GM18868 (cell line): ENCODE results near the gene PILRA.
"Not testable (repeated sequence)": the region's sequence is repeated elsewhere in the genome, so short reads cannot be mapped to it uniquely, and the experiment has no call there.

Experiments used
- ATAC-seq: cut with Tn5 transposase; IDR thresholded peaks from one replicate; pipeline ENCODE4 v1.9.1; 2021; ENCODE audit warnings: mild to moderate bottlenecking, moderate library complexity; ENCODE audit not compliant: unreplicated experiment

The PILRA gene

DNA sequence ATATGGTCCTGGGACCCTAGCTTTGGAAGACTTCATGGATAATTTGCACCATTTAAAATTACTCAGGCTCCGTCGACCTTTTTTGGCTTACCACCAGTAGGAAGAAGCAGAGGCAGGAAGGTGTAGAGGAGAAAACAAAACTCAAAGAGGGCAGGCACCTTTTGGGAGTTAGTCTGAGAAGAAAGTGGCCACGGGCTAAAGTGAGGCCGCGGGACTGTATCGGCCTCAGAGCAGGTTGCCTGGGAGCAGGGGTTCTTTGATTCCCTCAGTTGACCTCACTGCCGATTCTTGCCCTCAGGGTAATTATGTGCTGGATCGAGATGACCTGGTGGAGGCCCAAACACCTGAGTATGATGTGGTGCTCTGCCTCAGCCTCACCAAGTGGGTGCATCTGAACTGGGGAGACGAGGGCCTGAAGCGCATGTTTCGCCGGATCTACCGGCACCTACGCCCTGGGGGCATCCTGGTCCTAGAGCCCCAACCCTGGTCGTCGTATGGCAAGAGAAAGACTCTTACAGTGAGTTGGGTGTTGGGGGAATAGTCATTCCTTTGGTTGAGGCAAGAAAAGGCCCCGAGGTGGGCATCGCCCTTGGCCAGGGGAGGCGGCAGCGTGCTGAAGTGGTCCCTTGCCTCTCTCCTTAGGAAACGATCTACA, 59.5 kb downstream of the PILRA start:
- ATAC-seq: no peak

GRCh38 chr7:100433276-100433591, 59.9 kb downstream of the PILRA start:
- no peak for ATAC-seq

DNA sequence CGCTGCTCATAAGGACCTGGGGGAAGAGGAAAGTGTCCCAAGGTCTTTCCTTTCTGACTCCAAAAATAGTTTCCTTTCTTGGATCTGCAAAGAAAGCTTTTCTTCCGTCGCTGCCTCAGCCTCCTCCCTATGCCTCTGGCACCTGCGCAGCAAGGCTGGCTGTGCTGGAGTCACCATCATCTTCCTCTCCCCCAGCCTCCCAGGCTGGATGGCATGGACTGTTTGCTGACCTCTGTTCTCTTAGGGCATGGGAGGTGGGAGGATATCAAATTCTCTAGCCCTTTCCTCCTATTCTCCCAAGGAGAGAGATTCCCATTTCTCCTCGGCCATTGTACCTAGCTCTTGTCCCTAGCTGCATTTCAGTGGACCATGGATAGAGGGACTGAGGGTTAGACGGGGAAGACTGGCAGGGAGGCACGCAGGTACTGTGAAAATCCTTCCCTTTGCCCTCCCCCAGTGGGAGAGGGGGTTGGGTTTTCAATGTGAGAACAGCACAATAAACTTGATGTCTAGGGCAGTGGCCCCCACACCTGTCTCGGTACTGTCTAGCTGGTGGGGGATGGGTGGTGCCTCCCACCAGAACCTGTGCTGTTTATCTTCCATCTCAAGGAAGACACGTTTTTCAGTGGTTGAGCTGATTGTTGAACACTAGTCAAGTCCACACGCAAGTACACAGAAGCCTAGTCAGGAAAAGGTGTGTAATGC, 60.5 kb downstream of the PILRA start:
- no peak for ATAC-seq

GRCh38 chr7:100434297-100435144, 61.2 kb downstream of the PILRA start:
- no peak for ATAC-seq

- ATAC-seq: peak; percentile 18
Measured at GRCh38 chr7:100435401-100436304, 62.4 kb downstream of the PILRA start.

DNA sequence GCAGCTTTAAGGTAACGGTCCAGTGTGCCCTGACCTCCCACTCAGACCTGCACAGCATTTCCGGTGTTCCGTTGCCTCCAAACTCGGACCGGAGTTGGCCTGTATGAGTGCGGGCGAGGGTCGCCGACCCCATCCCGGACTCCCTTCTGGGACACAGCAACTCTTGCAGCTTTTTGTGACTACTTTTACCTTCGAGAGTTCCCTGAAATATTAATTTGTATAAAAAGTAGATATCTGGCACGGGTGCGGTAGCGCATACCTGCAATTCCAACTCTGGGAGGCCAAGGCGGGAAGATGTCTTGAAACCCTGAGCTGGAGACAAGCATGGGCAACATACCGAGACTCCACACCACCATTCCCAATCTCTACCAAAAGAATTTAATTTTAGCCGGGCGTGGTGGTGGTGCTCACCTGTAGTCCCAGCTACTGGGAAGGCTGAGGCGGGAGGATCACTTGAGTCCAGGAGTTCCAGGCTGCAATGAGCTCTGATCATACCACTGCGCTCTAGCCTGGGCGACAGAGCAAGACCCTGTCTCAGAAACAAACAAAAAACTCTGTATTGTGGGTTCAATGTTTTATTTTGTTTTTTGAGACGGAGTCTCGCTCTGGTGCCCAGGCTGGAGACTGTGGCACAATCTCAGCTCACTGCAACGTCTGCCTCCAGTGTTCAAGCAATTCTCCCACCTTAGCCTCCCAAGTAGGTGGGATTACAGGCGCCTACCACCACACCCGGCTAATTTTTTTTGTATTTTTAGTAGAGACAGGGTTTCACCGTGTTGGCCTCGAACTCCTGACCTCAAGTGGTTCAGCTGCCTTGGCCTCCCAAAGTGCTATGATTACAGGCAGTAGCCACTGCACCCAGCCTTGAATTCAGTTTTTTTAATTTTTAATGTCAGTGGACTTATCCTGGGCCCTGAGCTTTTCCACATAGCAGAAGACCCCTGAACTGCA, 64.1 kb downstream of the PILRA start:
- ATAC-seq: no peak

DNA sequence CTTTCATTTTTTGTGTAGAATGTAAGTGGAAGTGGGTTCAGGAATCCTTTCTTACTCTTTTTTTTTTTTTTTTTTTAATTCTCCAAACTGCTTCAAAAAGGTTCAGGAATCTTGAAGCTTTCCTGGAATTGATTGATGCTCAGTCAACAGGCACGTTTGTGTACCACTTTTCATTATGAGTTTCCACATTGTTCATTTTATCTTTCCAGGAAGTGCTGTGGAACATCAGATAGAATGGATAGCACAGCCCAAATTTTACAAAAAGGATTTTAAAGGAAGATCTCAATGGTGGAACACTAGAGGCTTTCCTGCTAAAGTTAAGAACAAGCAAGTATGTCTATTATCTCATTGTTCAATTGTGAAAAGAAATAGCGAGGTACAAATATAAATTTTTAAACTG, 64.9 kb downstream of the PILRA start:
- ATAC-seq: no peak

DNA sequence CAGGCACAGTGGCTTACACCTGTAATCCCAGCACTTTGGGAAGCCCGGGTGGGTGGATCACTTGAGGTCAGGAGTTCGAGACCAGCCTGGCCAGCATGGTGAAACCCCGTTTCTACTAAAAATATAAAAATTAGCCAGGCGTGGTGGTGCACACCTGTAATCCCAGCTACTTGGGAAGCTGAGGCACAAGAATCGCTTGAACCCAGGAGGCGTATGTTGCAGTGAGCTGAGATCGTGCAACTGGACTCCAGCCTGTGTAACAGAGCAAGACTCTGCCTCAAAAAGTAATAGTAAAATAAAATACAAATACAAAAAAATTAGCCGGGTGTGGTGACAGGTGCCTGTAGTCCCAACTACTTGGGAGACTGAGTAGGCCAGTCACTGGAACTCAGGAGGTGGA, 65.4 kb downstream of the PILRA start:
- not testable (repeated sequence) for ATAC-seq

- not testable (repeated sequence) for ATAC-seq
Measured at GRCh38 chr7:100439244-100439643, 66.0 kb downstream of the PILRA start.

GRCh38 chr7:100441641-100442535, 68.6 kb downstream of the PILRA start:
- no peak for ATAC-seq

- ATAC-seq: no peak
Measured at GRCh38 chr7:100443096-100443840, 70.0 kb downstream of the PILRA start.

DNA sequence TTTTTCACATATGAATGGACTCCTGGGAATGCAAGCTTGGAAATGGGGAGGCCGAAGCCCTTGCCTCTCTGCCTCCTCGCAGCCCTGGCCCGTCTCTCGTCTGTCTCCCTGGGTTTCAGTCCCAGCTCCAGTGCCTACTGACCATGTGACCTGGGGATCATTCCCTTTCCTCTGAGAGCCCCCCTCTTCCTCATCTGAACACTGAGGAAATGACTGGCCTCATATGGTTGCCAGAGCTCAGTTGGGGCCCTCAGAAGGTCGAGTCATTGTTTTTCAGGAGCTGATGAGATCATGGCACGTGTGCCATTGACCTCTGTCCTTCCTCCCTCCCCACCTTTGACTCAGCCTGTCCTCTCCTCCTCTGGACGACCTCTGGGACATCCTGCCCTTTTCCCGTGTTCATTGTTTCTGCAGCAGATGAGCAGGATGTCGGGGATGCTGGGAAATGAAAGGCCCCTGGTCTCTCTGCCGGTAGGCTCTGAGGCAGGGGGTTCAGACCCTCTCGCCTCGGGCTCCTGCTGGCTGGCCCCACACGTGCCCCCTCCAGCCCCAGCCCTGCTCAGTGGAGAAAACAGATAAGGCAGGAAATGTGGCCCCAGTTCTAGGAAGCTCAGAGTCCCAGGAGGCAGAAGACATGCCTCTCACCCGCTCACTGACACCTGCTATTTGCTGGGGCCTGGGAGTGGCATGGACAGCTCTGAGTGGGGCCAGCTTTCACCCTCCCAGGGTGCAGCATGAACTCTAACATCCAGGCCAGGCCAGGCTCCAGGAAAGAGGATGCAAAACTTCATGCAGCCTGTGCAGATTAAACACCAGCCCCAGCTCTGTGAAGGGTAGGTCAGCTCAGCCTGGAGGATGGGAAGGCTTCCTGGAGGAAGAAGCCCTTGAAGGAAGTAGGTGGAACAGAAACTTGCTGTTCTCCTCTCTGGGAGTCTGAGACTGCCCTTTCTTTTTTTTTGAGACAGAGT, 71.3 kb downstream of the PILRA start:
- no peak for ATAC-seq

GRCh38 chr7:100446040-100446439, 72.8 kb downstream of the PILRA start:
- no peak for ATAC-seq

GRCh38 chr7:100447363-100447762, 74.1 kb downstream of the PILRA start:
- ATAC-seq: not testable (repeated sequence)

DNA sequence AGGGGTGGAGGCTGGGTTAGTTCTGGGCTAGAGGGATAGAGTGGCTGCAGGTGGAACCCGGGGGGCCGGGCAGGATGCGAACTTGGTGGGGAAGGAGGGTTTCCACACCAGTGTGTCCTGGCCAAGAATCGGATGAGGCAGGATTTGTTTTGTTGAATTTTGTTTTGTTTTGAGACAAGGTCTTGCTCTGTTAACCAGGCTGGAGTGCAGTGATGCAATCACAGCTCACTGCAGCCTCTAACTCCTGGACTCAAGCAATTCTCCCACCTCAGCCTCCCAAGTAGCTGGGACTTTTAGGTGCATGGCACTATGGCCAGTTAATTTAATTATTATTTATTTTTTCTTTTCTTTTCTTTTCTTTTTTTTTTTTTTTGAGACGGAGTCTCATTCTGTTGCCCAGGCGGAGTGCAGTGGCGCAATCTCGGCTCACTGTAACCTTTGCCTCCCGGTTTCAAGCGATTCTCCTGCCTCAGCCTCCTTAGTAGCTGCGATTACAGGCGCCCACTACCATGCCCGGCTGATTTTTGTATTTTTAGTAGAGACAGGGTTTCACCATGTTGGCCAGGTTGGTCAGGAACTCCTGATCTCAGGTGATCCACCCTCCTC, 76.0 kb downstream of the PILRA start:
- no peak for ATAC-seq
